H1 (cell line): ENCODE results near the gene KDR. TPM values are rescaled to one million over a fixed set of nuclear protein-coding genes. Genes with fewer than 3 reads are reported as not detected.

Experiments
- BCL11A ChIP-seq, 2 experiments: IDR thresholded peaks; one replicate each; pipeline ENCODE4 v1.6.1; 2011; ENCODE audit warnings: low read depth in 2 of 2, low read length in 2 of 2, mild to moderate bottlenecking in 2 of 2
- CHD1 ChIP-seq: IDR thresholded peaks from 2 replicates; pipeline ENCODE4 v1.6.1; 2012; ENCODE audit warnings: low read depth, low read length, improper control_type of control experiment
- KDM5A ChIP-seq: fragments of 200-600 bp; IDR thresholded peaks from 2 replicates; pipeline ENCODE4 v1.7.1; 2012; ENCODE audit warnings: mild to moderate bottlenecking, low read length, inconsistent platforms, mixed read lengths
- NANOG ChIP-seq: IDR thresholded peaks from 2 replicates; pipeline ENCODE4 v1.6.1; 2011; ENCODE audit warnings: low read length, low read depth, mild to moderate bottlenecking, inconsistent platforms; ENCODE audit not compliant: insufficient read depth, poor library complexity, severe bottlenecking
- PHF8 ChIP-seq: fragments of 200-600 bp; sonication (generic); conservative IDR thresholded peaks from 2 replicates; pipeline ENCODE4 v1.7.1; 2012; ENCODE audit warnings: low read depth, mild to moderate bottlenecking, inconsistent platforms, low read length, moderate library complexity
- TBP ChIP-seq: IDR thresholded peaks from 2 replicates; pipeline ENCODE4 v1.6.1; 2011; ENCODE audit warnings: low read depth, low read length, improper control_type of control experiment
- polyA plus RNA-seq, 7 experiments: library from polyadenylated mRNA; depleted of rRNA in 3 of 7; stranded (reverse) in 5 of 7; unstranded in 2 of 7; fragments of >200 nt in 5 of 7; fragments of 200-250 nt in 2 of 7; gene quantifications; 1 replicate in 5 of 7; 2 replicates in 1 of 7; 4 replicates in 1 of 7; pipeline versions ENCODE4 v1.2.1 to v1.2.3, GENCODE V29; 2011 to 2013; ENCODE audit warnings: missing spikeins in 2 of 7, mixed read lengths in 2 of 7
- total RNA-seq: library from RNA; stranded (reverse); fragmentation: NEBNext Ultra II Directional; extraction: Animal tissue kit (Norgen Biotek cat#: 25700); gene quantifications from 2 replicates; pipeline ENCODE4 v1.2.1, GENCODE V29; 2021

The KDR gene
- total and polyA plus RNA-seq, 2 of the 8 experiments (the other 6 are each of a cell fraction or from before 2014, with no cell fraction given), result 69.3 to 106 TPM

GRCh38 chr4:55136634-55137033, 11.2 kb upstream of the KDR start (continued):
- TF ChIP-seq PHF8 (no peak), TBP (no peak), CHD1 (no peak), BCL11A (IDR thresholded peaks at IDR 0.05; ENCODE audit: low read depth in 2 of 2, low read length in 2 of 2) (no peak), KDM5A (no peak), NANOG (no peak)
